Measurements from ENCODE around the gene PNN.
"Not testable (repeated sequence)": the region's sequence is repeated elsewhere in the genome, so short reads cannot be mapped to it uniquely, and the experiment has no call there.

- TF ChIP-seq CTCF (optimal IDR thresholded peaks at IDR 0.05 in 1 of 3, IDR thresholded peaks at IDR 0.05 in 1 of 3, conservative IDR thresholded peaks at IDR 0.05 in 1 of 3; ENCODE audit: extremely low read depth in 1 of 3, insufficient read depth in 2 of 3, low read length in 3 of 3); EZH2 (IDR thresholded peaks at IDR 0.05; ENCODE audit: low read length): not testable (repeated sequence)
These were observed 33.4 kb upstream of the PNN start for GRCh38 chr14:39141623-39142022.

Measured in keratinocyte (primary cell).